ENCODE results near the gene DTNB.

GRCh38 chr2:25332571-25332970 lies 340.8 kb downstream of the DTNB start:
- TF ChIP-seq CTCF (IDR thresholded peaks at IDR 0.05 in 2 of 3, conservative IDR thresholded peaks at IDR 0.05 in 1 of 3; ENCODE audit: control insufficient read depth in 2 of 3, extremely low read depth in 1 of 3, insufficient read depth in 1 of 3, low read depth in 3 of 3, low read length in 3 of 3) (no peak), PAX5 (IDR thresholded peaks at IDR 0.05; ENCODE audit: borderline replicate concordance, low read depth, low read length) (no peak), EP300 (IDR thresholded peaks at IDR 0.05; ENCODE audit: borderline replicate concordance in 1 of 2, control insufficient read depth in 1 of 2, low read depth in 2 of 2, low read length in 2 of 2) (no peak), KDM1A (IDR thresholded peaks at IDR 0.05; ENCODE audit: borderline replicate concordance) (no peak), POLR2AphosphoS5 (IDR thresholded peaks at IDR 0.05; ENCODE audit: low read length) (no peak), JUND (IDR thresholded peaks at IDR 0.05; ENCODE audit: low read depth, low read length) (no peak), MAX (IDR thresholded peaks at IDR 0.05; ENCODE audit: low read depth, low read length) (no peak), BRCA1 (IDR thresholded peaks at IDR 0.05; ENCODE audit: low read depth, low read length) (no peak), TCF7 (IDR thresholded peaks at IDR 0.05; ENCODE audit: borderline replicate concordance) (no peak)
- TF ChIP-seq, protein P1, sequence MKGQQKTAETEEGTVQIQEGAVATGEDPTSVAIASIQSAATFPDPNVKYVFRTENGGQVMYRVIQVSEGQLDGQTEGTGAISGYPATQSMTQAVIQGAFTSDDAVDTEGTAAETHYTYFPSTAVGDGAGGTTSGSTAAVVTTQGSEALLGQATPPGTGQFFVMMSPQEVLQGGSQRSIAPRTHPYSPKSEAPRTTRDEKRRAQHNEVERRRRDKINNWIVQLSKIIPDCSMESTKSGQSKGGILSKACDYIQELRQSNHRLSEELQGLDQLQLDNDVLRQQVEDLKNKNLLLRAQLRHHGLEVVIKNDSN (IDR thresholded peaks at IDR 0.05; ENCODE audit: borderline replicate concordance, extremely low read length, insufficient read depth, low read depth, low read length): no peak
- TF ChIP-seq, protein P2, sequence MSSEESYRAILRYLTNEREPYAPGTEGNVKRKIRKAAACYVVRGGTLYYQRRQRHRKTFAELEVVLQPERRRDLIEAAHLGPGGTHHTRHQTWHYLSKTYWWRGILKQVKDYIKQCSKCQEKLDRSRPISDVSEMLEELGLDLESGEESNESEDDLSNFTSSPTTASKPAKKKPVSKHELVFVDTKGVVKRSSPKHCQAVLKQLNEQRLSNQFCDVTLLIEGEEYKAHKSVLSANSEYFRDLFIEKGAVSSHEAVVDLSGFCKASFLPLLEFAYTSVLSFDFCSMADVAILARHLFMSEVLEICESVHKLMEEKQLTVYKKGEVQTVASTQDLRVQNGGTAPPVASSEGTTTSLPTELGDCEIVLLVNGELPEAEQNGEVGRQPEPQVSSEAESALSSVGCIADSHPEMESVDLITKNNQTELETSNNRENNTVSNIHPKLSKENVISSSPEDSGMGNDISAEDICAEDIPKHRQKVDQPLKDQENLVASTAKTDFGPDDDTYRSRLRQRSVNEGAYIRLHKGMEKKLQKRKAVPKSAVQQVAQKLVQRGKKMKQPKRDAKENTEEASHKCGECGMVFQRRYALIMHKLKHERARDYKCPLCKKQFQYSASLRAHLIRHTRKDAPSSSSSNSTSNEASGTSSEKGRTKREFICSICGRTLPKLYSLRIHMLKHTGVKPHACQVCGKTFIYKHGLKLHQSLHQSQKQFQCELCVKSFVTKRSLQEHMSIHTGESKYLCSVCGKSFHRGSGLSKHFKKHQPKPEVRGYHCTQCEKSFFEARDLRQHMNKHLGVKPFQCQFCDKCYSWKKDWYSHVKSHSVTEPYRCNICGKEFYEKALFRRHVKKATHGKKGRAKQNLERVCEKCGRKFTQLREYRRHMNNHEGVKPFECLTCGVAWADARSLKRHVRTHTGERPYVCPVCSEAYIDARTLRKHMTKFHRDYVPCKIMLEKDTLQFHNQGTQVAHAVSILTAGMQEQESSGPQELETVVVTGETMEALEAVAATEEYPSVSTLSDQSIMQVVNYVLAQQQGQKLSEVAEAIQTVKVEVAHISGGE (CRISPR knock-in tag; IDR thresholded peaks at IDR 0.05): no peak

All from GM12878 (cell line).